Fibroblast of skin of left biceps (primary cell): ENCODE results near the gene CFAP97D2.
A peak's percentile ranks its signal among the peaks of the same experiment; 100 is the strongest.
"Not testable (repeated sequence)": the region's sequence is repeated elsewhere in the genome, so short reads cannot be mapped to it uniquely, and the experiment has no call there.

Experiments
- DNase-seq, 2 experiments: peaks; one replicate each; pipeline ENCODE4 v3.0.0-alpha.2; 2013; ENCODE audit warnings: low read depth in 2 of 2

Gene CFAP97D2

GRCh38 chr13:114234645-114235421 is 55.8 kb downstream of the CFAP97D2 start, which contains the start of gene CDC16:
Gene CDC16 (plus strand): TSS chr13:114234897. CDS start chr13:114235085, 188 bp downstream.
- peak; percentile 71 to 74 for DNase-seq

- DNase-seq, result no peak
Observed at GRCh38 chr13:114235697-114236096, 56.6 kb downstream of the CFAP97D2 start.

- no peak for DNase-seq
Observed at GRCh38 chr13:114236227-114236626, 57.2 kb downstream of the CFAP97D2 start.

DNA sequence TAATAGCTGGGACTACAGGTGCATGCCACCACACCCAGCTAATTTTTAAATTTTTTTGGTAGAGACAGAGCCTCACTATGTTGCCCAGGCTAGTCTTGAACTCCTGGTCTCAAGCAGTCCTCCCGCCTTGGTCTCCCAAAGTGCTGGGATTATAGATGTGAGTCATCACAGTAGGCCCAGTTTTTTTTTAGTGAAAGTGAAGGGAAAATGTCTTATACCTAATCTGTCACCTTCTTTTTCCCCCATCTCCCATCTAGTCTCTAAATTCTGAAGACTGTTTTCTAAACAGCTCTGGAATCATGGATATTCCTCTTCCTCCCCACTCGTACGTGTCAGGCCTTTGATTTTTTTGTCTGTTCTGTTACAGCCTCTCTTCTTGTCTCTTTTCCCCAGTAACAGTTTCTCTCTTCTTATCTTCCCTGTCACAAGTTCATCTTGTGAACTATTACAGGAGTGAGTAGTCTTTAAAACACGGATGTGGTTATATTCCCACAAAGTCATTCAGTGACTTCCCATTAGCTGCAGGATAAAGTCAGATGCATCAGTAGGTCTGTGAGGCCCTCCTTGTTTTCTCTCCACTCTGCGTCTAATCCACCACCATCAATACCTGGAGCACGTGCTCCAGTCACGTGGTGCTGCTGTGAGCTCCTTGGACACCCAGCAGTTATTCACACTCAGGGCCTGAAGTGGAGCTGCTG is 58.5 kb downstream of the CFAP97D2 start:
- DNase-seq, result no peak

- no peak for DNase-seq
Observed at GRCh38 chr13:114241918-114242317, 62.9 kb downstream of the CFAP97D2 start.

DNA sequence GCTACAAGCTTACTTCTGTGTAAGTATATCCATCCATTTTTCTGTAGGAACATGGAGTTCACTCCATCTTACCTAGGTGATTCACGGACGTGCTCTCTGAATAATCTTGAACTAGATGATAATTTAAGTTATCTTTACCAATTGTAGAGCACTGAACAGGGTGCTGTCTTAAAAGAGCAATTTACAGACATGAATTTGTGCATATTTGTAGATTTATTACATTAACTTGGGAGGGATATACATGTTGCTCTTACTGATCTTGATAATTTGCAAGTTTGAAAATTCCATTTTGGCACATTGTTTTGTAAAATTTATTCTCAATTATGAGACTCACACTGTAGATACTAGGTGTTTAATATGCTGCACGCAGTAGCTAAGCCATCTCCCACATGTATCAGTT is 64.9 kb downstream of the CFAP97D2 start:
- no peak for DNase-seq

GRCh38 chr13:114244637-114245036 is 65.6 kb downstream of the CFAP97D2 start:
- DNase-seq, result no peak

- peak; percentile 23 to 39 for DNase-seq
Observed at GRCh38 chr13:114248011-114248410, 69.0 kb downstream of the CFAP97D2 start.

GRCh38 chr13:114249077-114249476 is 70.0 kb downstream of the CFAP97D2 start:
- DNase-seq, result no peak

GRCh38 chr13:114251639-114252440 is 72.8 kb downstream of the CFAP97D2 start:
- DNase-seq, result not testable (repeated sequence)

DNA sequence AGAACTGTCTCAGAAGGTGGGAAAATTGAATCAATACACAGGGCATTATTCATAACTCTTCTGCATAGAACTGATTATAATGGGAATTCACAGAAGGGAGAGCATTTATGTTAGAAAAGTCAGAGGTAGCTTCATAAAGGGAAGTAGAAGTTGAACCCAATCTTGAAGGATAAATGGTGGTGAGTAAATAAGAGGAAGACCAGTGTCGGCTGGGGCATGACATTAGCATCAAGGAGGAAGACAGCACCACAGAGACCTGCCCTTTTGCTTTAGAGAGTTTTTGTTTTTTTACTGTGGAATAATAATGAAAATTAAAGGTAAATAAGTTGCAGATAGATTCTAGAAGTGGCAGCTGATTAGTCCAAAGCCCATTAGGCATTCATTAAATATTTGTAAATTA is 77.5 kb downstream of the CFAP97D2 start:
- DNase-seq, result no peak

- no peak for DNase-seq
Observed at GRCh38 chr13:114257014-114257413, 78.0 kb downstream of the CFAP97D2 start.

DNA sequence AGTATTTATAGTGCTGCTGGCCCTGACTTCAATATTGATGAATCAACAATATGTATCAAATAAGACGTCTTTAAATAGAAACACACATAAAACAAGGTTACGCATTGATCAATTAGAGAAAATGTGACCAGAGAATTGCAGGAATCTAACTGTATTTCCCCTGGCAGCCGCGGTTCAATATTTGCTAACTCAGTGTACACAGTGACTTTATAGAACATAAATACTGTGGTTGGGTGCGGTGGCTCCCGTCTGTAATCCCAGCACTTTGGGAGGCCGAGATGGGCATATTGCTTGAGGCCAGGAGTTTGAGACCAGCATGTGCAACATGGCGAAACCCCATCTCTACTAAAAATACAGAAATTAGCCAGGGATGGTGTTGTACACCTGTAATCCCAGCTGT is 79.5 kb downstream of the CFAP97D2 start:
- DNase-seq, result no peak

- no peak for DNase-seq
Observed at GRCh38 chr13:114259374-114259773, 80.3 kb downstream of the CFAP97D2 start.

GRCh38 chr13:114259974-114260373 is 80.9 kb downstream of the CFAP97D2 start:
- no peak for DNase-seq

GRCh38 chr13:114260814-114261213 is 81.8 kb downstream of the CFAP97D2 start:
- no peak for DNase-seq

DNA sequence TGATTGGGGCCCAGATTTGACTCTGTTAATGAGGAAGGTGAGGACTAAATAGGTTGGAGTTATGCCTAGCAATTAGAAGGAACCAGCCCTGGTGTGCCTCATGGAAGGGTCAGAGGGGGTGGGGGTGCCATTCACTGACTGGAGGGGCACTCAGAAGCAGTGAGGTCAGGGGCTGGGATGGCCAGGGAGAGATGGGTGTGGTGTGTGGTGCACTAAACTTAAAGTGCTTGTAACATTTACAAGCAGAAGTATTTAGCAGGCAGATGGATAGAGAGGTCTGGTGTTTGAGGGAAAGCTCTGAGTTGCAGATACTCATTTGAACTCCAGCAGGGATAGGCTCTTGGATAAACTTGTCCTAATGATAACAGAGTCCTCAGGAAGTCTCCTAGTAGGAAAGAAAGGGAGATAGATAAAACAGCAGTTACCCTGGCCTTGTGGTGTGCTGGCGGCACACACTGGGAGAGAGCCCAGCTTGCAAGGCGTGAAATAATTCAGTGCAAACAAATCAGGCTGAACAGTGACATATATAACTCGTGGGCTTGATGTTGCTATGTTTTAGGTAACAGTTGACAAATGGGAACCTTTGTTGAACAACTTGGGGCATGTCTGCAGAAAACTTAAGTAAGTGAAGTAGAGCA is 82.4 kb downstream of the CFAP97D2 start:
- DNase-seq, result no peak

DNA sequence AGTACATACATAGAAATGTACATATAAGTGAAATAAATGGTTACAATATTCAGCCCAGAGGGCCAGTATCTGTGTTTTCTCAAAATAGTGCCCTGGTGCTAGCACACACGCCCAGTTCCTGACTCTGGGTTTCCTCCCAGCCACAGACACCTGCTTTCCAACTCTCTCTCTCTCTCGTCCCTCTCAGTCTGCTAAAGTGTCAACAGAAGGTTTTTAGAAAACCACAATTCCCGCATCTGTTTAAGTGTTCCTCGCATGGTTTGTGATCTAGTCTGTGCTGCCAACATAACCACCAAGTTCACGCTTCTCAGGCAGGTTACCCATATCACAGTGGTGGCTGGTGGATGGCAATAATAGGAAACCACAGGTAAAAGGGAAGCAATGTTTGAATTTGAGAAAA is 84.5 kb downstream of the CFAP97D2 start:
- DNase-seq, result no peak

DNA sequence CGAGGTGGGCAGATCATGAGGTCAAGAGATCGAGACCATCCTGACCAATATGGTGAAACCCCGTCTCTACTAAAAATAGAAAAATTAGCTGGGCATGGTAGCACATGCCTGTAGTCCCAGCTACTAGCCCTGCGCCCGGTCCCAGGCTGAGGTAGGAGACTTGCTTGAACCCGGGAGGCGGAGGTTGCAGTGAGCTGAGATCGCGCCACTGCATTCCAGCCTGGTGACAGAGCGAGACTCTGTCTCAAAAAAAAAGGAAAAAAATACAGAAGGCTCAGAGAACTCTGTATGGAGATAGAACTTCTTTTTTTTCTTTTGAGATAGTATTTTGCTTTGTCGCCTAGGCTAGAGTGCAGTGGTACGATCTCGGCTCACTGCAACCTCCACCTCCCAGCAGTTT is 85.3 kb downstream of the CFAP97D2 start:
- not testable (repeated sequence) for DNase-seq

DNA sequence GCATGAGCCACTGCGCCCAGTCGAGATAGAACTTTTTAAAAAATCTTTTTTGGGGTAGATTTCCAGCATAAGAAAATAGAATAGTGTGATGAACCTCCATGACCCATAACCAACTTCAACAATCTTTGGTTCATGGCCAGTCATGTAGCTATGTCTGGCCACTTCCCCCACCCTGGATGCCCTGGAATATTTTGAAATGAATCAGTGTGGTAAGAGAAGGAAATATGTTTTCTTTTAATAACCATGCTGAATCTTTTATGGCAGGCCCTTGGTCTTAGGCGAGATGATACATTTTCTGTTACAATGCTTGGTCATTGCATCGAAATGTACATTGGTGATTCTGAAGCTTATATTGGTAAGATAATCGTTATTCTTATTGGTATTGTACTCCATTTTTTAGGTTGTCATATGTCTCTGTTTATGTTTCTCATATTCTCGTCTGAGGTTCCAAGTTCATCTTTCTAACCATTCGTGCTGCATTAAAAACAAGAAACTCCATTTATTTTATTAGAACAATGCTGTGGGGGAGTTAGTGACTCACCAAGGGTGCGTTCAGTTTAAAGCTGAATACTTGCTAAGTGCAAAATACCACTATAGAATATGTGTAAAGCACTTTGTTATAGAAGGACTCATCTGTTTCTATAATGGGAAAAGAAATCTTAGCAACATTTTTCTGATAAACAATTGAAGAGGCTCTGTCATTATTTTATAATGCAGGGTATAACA is 86.0 kb downstream of the CFAP97D2 start:
- peak; percentile 61 to 65 for DNase-seq

GRCh38 chr13:114266241-114266640 is 87.2 kb downstream of the CFAP97D2 start:
- no peak for DNase-seq
